Peyer's patch (tissue), 4 donors: ENCODE measurements around the gene RBMS1. TPM values are rescaled to one million over a fixed set of nuclear protein-coding genes. Genes with fewer than 3 reads are reported as not detected.

Experiments used
- DNase-seq, 3 donors: peaks; one replicate each; pipeline ENCODE4 v3.0.0-alpha.2; 2017 to 2019
- H3K27ac ChIP-seq, 4 donors: fragments of 200-600 bp; sonication (generic); one replicate each; pipeline ENCODE4 v1.5.1; 2016 to 2019
- H3K27me3 ChIP-seq, 2 donors: fragments of 200-600 bp; sonication (generic); one replicate each; pipeline ENCODE4 v1.5.1; 2019
- H3K36me3 ChIP-seq, 3 donors: fragments of 200-600 bp; sonication (generic); one replicate each; pipeline ENCODE4 v1.5.1; 2016 to 2019
- H3K4me1 ChIP-seq, 4 donors: fragments of 200-600 bp; sonication (generic); one replicate each; pipeline ENCODE4 v1.5.1; 2016 to 2019
- H3K4me3 ChIP-seq, 4 donors: fragments of 200-600 bp; sonication (generic); 1 replicate in 3 of 4; 2 replicates in 1 of 4; pipeline ENCODE4 v1.5.1; 2016 to 2019; ENCODE audit warnings: mild to moderate bottlenecking in 1 of 4
- H3K9me3 ChIP-seq, 4 donors: fragments of 200-600 bp; sonication (generic); one replicate each; pipeline ENCODE4 v1.5.1; 2016 to 2019; ENCODE audit warnings: mild to moderate bottlenecking in 1 of 4
- POLR2A ChIP-seq, 2 donors: fragments of 450-650 bp; IDR thresholded peaks; one replicate each; pipeline ENCODE4 v1.5.1; 2017; ENCODE audit warnings: antibody characterized with exemption in 2 of 2, mild to moderate bottlenecking in 2 of 2, moderate library complexity in 2 of 2
- total RNA-seq, 4 donors: library from RNA; depleted of rRNA; stranded (reverse); fragments of >200 nt; gene quantifications; one replicate each; pipeline ENCODE4 v1.1.0, GENCODE V29; 2016
- TF ChIP-seq, protein P1 (sequence below), 6 experiments: fragments of 450-650 bp in 4 of 6; fragments of 200-600 bp in 2 of 6; sonication (generic) in 1 of 6; IDR thresholded peaks; one replicate each; pipeline ENCODE4 v1.5.1; 2017 to 2019; ENCODE audit warnings: antibody characterized with exemption in 6 of 6, mild to moderate bottlenecking in 3 of 6, moderate library complexity in 1 of 6

The RBMS1 gene
- total RNA-seq, 4 donors from 2014 or later: 10.5 to 41.3 (median 18.5) TPM

GRCh38 chr2:160394153-160394552 is 99.5 kb downstream of the RBMS1 start:
- peaks cover 0 to 9% (median 5%) of the 10 kb centered on the region in 4 donors for H3K4me1 ChIP-seq
- no peaks in the 10 kb centered on the region for H3K36me3 ChIP-seq
- no peak overlapping the region for H3K27ac ChIP-seq
- H3K4me3 ChIP-seq: no peak overlapping the region
- DNase-seq: no peak
- H3K9me3 ChIP-seq: no peaks in the 10 kb centered on the region
- no peaks in the 10 kb centered on the region for H3K27me3 ChIP-seq
- no peak for TF ChIP-seq POLR2A (IDR thresholded peaks at IDR 0.05)
- TF ChIP-seq, protein P1, sequence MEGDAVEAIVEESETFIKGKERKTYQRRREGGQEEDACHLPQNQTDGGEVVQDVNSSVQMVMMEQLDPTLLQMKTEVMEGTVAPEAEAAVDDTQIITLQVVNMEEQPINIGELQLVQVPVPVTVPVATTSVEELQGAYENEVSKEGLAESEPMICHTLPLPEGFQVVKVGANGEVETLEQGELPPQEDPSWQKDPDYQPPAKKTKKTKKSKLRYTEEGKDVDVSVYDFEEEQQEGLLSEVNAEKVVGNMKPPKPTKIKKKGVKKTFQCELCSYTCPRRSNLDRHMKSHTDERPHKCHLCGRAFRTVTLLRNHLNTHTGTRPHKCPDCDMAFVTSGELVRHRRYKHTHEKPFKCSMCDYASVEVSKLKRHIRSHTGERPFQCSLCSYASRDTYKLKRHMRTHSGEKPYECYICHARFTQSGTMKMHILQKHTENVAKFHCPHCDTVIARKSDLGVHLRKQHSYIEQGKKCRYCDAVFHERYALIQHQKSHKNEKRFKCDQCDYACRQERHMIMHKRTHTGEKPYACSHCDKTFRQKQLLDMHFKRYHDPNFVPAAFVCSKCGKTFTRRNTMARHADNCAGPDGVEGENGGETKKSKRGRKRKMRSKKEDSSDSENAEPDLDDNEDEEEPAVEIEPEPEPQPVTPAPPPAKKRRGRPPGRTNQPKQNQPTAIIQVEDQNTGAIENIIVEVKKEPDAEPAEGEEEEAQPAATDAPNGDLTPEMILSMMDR (IDR thresholded peaks at IDR 0.05): no peak

- no peaks in the 10 kb centered on the region for H3K9me3 ChIP-seq
- TF ChIP-seq, protein P1 (IDR thresholded peaks at IDR 0.05): no peak
- no peak for TF ChIP-seq POLR2A (IDR thresholded peaks at IDR 0.05)
- no peaks in the 10 kb centered on the region for H3K27me3 ChIP-seq
- peaks cover 0 to 20% (median 11%) of the 10 kb centered on the region in 4 donors for H3K4me1 ChIP-seq
- H3K27ac ChIP-seq: no peak overlapping the region
- no peak overlapping the region for H3K4me3 ChIP-seq
- no peak for DNase-seq
- no peaks in the 10 kb centered on the region for H3K36me3 ChIP-seq
Measured at GRCh38 chr2:160392201-160392600, 101.4 kb downstream of the RBMS1 start.

DNA sequence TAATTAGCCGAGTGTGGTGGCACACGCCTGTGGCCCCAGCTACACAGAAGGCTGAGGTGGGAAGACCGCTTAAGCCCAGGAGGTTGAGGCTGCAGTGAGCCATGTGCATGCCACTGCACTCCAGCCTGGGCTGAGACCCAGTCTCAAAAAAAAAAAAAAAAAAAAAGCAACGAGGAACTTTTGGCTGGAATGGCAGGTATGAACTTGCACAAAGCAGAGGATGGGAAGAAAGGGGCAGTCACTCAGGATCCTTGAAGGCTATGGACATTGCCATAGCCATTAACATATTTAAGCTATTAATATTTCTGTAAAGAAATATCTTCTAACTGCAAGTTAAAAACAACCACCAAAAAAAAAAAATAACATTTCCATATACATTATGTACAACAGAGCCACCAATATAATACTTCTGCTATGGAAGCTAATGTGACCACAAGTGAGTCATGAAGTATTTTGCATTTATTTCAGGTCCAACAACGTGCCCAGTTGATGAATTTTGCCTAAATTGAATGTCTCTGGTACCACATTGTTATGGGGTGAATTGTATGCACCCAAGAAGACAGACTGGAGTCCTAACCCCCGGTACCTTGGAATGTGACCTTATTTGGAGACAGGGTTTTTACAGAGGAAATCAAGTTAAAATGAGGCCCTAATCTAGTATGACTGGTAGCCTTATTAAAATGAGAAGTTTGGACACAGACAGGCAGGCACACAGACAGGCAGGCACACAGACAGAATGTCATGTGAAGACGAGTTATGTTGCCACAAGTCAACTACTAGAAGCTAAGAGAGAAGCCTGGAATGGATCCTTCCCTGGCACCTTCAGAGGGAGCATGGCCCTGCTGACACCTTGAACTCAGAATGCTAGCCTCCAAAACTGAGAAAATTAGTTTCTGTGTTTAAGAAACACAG is 102.8 kb downstream of the RBMS1 start:
- Histone ChIP-seq H3K4me3 (no peak overlapping the region), H3K27ac (peak overlapping the region in 1 of 4 donors; percentile 13), H3K4me1 (peaks cover 0 to 19% (median 11%) of the 10 kb centered on the region in 4 donors), H3K36me3 (no peaks in the 10 kb centered on the region), H3K9me3 (no peaks in the 10 kb centered on the region), H3K27me3 (no peaks in the 10 kb centered on the region)
- no peak for DNase-seq
- TF ChIP-seq POLR2A (IDR thresholded peaks at IDR 0.05): no peak
- TF ChIP-seq, protein P1 (IDR thresholded peaks at IDR 0.05): no peak

DNA sequence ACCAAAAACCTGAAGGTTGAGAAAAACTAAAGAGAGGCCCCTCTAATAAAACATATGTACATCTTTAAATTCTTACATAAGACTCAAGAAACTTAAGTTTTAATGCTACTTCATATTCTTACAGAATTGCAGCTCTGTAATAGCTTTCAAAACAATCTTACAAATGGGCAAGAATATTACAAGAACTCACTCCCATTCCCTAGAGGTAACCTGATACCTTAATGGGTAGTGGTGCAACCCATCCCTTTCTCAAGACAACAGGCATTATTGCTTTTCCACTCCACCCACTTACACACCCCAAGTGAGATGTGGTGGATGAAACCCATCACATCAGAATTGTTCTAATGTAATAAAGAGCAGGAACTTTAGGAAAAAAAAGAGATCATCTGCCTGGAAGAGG is 103.7 kb downstream of the RBMS1 start:
- Histone ChIP-seq H3K4me1 (peaks cover 0 to 19% (median 11%) of the 10 kb centered on the region in 4 donors), H3K4me3 (no peak overlapping the region), H3K27me3 (no peaks in the 10 kb centered on the region), H3K27ac (no peak overlapping the region), H3K9me3 (no peaks in the 10 kb centered on the region), H3K36me3 (no peaks in the 10 kb centered on the region)
- no peak for TF ChIP-seq POLR2A (IDR thresholded peaks at IDR 0.05)
- TF ChIP-seq, protein P1 (IDR thresholded peaks at IDR 0.05): no peak
- no peak for DNase-seq

GRCh38 chr2:160388464-160389263 is 104.9 kb downstream of the RBMS1 start:
- DNase-seq: peak in 2 of 3 donors; percentile 61 to 66
- H3K27ac ChIP-seq: peak overlapping the region; percentile 53 to 79 (median 70)
- no peaks in the 10 kb centered on the region for H3K36me3 ChIP-seq
- H3K4me3 ChIP-seq: no peak overlapping the region
- H3K27me3 ChIP-seq: no peaks in the 10 kb centered on the region
- TF ChIP-seq POLR2A (IDR thresholded peaks at IDR 0.05): no peak
- TF ChIP-seq, protein P1 (IDR thresholded peaks at IDR 0.05): no peak
- no peaks in the 10 kb centered on the region for H3K9me3 ChIP-seq
- peaks cover 0 to 18% (median 10%) of the 10 kb centered on the region in 4 donors for H3K4me1 ChIP-seq
